DND-41 (cell line): ENCODE results near the gene COL4A2.

Experiments
- ATAC-seq: fragments of 200-7000 bp; cut with Tn5 transposase; 3 replicates; pipeline ENCODE4 v1.9.1; 2021; ENCODE audit warnings: low read depth; ENCODE audit not compliant: insufficient read depth
- DNase-seq: peaks from one replicate; pipeline ENCODE4 v3.0.0-alpha.2; 2020
- H2AFZ ChIP-seq: 2 replicates; pipeline ENCODE4 v1.6.0; 2012; ENCODE audit warnings: low read depth, low read length
- H3K27ac ChIP-seq: 2 replicates; pipeline ENCODE4 v1.5.1; 2012; ENCODE audit warnings: low read length, inconsistent platforms
- H3K27me3 ChIP-seq: fragments of 200-600 bp; sonication (generic); 2 replicates; pipeline ENCODE4 v1.6.0; 2012; ENCODE audit warnings: low read length, mild to moderate bottlenecking, inconsistent platforms; ENCODE audit not compliant: insufficient read depth, poor library complexity
- H3K36me3 ChIP-seq: 2 replicates; pipeline ENCODE4 v1.5.1; 2012; ENCODE audit warnings: low read length, inconsistent platforms; ENCODE audit not compliant: insufficient read depth
- H3K4me1 ChIP-seq: 2 replicates; pipeline ENCODE4 v1.5.1; 2012; ENCODE audit warnings: mild to moderate bottlenecking, low read length; ENCODE audit not compliant: insufficient read depth
- H3K4me2 ChIP-seq: 2 replicates; pipeline ENCODE4 v1.6.0; 2012; ENCODE audit warnings: mild to moderate bottlenecking, moderate library complexity, low read length, inconsistent platforms; ENCODE audit not compliant: insufficient read depth
- H3K4me3 ChIP-seq, 2 experiments: fragments of 200-600 bp in 1 of 2; shearing (Covaris generic) in 1 of 2; 2 replicates each; pipeline ENCODE4 v1.5.1; 2012 to 2016; ENCODE audit warnings: inconsistent platforms in 2 of 2, low read length in 2 of 2, mild to moderate bottlenecking in 2 of 2, low read depth in 1 of 2, moderate library complexity in 1 of 2
- H3K79me2 ChIP-seq: 2 replicates; pipeline ENCODE4 v1.6.0; 2012; ENCODE audit warnings: low read length, inconsistent platforms; ENCODE audit not compliant: insufficient read depth
- H3K9ac ChIP-seq: 2 replicates; pipeline ENCODE4 v1.6.0; 2012; ENCODE audit warnings: low read depth, mild to moderate bottlenecking, inconsistent platforms, low read length, moderate library complexity
- H3K9me3 ChIP-seq: 2 replicates; pipeline ENCODE4 v1.5.1; 2012; ENCODE audit warnings: low read length, moderate library complexity, mild to moderate bottlenecking, inconsistent platforms; ENCODE audit not compliant: insufficient read depth, severe bottlenecking
- H4K20me1 ChIP-seq: 2 replicates; pipeline ENCODE4 v1.6.0; 2012; ENCODE audit warnings: low read length; ENCODE audit not compliant: insufficient read depth
- EZH2 ChIP-seq: IDR thresholded peaks from 3 replicates; pipeline ENCODE4 v1.6.1; 2012; ENCODE audit warnings: borderline replicate concordance, low read depth, mild to moderate bottlenecking, moderate library complexity, low read length, inconsistent platforms; ENCODE audit not compliant: severe bottlenecking
- TF ChIP-seq, protein P1 (sequence below): IDR thresholded peaks from 2 replicates; pipeline ENCODE4 v1.5.1; 2012; ENCODE audit warnings: borderline replicate concordance, low read length, moderate library complexity, mild to moderate bottlenecking; ENCODE audit not compliant: poor library complexity, severe bottlenecking; ENCODE audit errors: extremely low read depth

Gene COL4A2

DNA sequence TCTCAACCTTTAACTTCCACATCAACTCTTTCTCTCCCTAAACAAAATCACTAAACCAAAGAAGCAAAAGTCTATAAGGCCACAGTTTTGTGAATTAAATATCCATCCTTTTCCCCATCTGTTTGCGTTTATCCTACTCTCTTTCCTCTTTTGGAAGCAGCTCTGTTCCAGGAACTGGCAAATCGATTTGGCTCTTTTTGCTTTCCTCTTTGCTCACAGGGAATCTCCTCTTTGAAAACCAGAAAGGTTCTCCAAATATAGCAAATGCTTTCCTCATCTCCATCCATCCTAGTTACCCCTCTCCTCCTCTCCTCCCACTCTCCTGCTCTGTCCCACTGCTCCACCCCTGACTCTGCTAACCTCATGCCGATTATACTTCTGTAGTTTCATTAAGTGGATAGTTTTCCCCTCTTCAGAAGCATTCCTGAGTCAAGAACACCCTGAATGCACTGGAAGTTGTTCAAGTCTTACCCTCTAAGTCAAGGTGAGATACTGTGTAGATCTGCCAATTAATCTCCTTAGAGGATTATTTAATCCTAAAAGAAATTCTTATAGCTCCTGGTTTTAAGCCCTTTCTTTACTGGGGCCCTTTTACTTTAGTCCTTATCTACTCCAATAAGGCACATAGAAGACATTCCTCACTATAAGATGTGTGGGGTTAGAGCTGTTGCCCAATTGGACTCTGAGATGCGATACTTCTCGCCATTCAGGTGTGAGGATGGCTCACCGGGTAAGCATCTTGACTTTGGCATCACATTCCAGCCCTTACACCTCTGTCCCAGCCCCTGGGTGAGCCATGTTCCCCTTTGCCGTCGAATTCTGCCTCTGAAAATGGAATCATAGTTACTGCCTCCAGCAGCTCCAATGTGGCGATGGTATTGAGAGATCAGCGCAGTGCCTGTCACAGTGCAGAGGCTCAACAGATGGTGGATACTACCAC lies 67.6 kb downstream of the COL4A2 start:
- Histone ChIP-seq H3K4me1 (no peaks in the 10 kb centered on the region), H3K79me2 (no peaks in the 10 kb centered on the region), H3K36me3 (no peaks in the 10 kb centered on the region), H3K4me3 (no peak overlapping the region), H3K27me3 (peaks cover 53% of the 10 kb centered on the region), H3K9me3 (no peaks in the 10 kb centered on the region), H3K27ac (no peak overlapping the region), H3K4me2 (no peak overlapping the region), H3K9ac (no peak overlapping the region), H2AFZ (no peak overlapping the region), H4K20me1 (peaks cover 4% of the 10 kb centered on the region; the same call in 1 of the 2 replicates)
- DNase-seq (no peak), ATAC-seq (no peak)
- TF ChIP-seq, protein P1, sequence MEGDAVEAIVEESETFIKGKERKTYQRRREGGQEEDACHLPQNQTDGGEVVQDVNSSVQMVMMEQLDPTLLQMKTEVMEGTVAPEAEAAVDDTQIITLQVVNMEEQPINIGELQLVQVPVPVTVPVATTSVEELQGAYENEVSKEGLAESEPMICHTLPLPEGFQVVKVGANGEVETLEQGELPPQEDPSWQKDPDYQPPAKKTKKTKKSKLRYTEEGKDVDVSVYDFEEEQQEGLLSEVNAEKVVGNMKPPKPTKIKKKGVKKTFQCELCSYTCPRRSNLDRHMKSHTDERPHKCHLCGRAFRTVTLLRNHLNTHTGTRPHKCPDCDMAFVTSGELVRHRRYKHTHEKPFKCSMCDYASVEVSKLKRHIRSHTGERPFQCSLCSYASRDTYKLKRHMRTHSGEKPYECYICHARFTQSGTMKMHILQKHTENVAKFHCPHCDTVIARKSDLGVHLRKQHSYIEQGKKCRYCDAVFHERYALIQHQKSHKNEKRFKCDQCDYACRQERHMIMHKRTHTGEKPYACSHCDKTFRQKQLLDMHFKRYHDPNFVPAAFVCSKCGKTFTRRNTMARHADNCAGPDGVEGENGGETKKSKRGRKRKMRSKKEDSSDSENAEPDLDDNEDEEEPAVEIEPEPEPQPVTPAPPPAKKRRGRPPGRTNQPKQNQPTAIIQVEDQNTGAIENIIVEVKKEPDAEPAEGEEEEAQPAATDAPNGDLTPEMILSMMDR, result no peak
- no peak for TF ChIP-seq EZH2

DNA sequence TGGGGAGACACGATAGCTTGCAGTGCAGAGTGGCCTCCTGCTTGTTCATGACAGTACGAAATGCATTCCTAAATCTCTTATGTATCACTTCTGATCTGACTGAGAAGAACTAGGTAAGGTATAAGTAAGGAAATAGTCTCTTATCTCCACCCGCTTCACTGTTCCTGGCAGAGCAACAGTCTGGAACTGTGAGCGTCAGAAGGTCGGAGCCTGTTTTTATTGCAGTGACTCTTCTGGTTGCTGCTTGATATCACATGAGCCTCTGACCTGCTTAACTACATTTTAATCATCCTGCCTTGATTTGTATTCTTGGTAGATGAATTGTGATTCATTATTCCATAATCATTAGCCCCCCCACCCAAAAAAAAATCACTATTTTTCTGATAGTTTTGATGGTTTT lies 69.0 kb downstream of the COL4A2 start:
- H3K27me3 ChIP-seq, result peaks cover 61% of the 10 kb centered on the region
- ATAC-seq (no peak), DNase-seq (no peak)
- TF ChIP-seq, protein P1, result no peak
- TF ChIP-seq EZH2, result no peak
- no peaks in the 10 kb centered on the region for H3K9me3 ChIP-seq
- H3K4me3 ChIP-seq, result no peak overlapping the region
- H3K79me2 ChIP-seq, result no peaks in the 10 kb centered on the region
- no peak overlapping the region for H3K4me2 ChIP-seq
- H3K4me1 ChIP-seq, result no peaks in the 10 kb centered on the region
- H3K9ac ChIP-seq, result no peak overlapping the region
- no peaks in the 10 kb centered on the region for H3K36me3 ChIP-seq
- no peak overlapping the region for H3K27ac ChIP-seq
- H2AFZ ChIP-seq, result no peak overlapping the region
- H4K20me1 ChIP-seq, result peaks cover 4% of the 10 kb centered on the region; the same call in 1 of the 2 replicates

DNA sequence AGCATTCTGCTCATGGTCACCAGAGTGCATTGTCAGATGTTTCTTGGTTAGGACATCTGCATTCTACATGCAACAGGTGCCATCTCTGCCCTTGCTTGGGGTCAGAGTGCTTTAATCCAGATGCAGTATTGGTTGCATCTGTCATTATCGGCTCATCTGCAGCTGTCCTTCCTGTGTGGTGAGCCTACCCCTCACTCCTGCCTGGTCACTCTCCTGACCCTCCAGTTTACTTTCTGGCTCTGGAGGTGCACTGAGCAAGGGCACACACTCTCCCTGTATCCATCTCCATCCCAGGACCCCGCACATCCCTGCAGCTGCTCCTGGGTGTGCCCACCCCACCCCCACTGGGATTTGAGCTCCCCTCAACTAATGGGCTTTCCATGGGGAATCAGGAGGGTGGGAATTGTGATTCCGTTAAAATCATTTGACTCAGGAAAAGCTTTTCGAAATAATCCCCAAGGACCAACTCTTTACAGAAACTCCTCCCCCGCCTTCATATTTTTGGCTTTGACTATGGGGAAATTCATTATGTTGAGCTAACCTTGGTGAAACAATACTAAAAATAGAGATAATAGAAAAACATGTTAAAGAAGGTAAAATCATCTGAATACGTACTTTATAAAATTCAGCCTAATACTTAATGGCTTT lies 70.2 kb downstream of the COL4A2 start:
- no peak overlapping the region for H3K9ac ChIP-seq
- ATAC-seq, result no peak
- no peak for DNase-seq

More for the DNA sequence above, 70.2 kb downstream of the COL4A2 start:
- Histone ChIP-seq H4K20me1 (peaks cover 4% of the 10 kb centered on the region; the same call in 1 of the 2 replicates), H3K27ac (no peak overlapping the region), H3K9me3 (no peaks in the 10 kb centered on the region), H2AFZ (no peak overlapping the region), H3K4me3 (no peak overlapping the region), H3K27me3 (peaks cover 63% of the 10 kb centered on the region), H3K4me1 (no peaks in the 10 kb centered on the region), H3K4me2 (no peak overlapping the region), H3K79me2 (no peaks in the 10 kb centered on the region), H3K36me3 (no peaks in the 10 kb centered on the region)
- no peak for TF ChIP-seq EZH2
- TF ChIP-seq, protein P1, result no peak
